Transverse colon (tissue), 4 donors: ENCODE results near the gene ALDH3B2.

Experiments
- EP300 ChIP-seq: sonication (generic); formaldehyde crosslinking; IDR thresholded peaks from one replicate; pipeline ENCODE4 v1.6.1; 2017; ENCODE audit warnings: antibody characterized with exemption, low read depth
- POLR2AphosphoS5 ChIP-seq, 3 donors: sonication (generic); formaldehyde crosslinking; IDR thresholded peaks; one replicate each; pipeline ENCODE4 v1.6.1; 2016; ENCODE audit warnings: antibody characterized with exemption in 3 of 3
- TF ChIP-seq, protein P1 (sequence below), 5 experiments: fragments of 200-600 bp in 3 of 5; fragments of 450-650 bp in 2 of 5; sonication (generic) in 3 of 5; IDR thresholded peaks; 1 replicate in 2 of 5; 2 replicates in 3 of 5; pipeline ENCODE4 v1.5.1; 2016 to 2017; ENCODE audit warnings: antibody characterized with exemption in 5 of 5, inconsistent platforms in 3 of 5, mild to moderate bottlenecking in 2 of 5, moderate library complexity in 1 of 5

- TF ChIP-seq, protein P1, sequence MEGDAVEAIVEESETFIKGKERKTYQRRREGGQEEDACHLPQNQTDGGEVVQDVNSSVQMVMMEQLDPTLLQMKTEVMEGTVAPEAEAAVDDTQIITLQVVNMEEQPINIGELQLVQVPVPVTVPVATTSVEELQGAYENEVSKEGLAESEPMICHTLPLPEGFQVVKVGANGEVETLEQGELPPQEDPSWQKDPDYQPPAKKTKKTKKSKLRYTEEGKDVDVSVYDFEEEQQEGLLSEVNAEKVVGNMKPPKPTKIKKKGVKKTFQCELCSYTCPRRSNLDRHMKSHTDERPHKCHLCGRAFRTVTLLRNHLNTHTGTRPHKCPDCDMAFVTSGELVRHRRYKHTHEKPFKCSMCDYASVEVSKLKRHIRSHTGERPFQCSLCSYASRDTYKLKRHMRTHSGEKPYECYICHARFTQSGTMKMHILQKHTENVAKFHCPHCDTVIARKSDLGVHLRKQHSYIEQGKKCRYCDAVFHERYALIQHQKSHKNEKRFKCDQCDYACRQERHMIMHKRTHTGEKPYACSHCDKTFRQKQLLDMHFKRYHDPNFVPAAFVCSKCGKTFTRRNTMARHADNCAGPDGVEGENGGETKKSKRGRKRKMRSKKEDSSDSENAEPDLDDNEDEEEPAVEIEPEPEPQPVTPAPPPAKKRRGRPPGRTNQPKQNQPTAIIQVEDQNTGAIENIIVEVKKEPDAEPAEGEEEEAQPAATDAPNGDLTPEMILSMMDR (IDR thresholded peaks at IDR 0.05) = peak; percentile 57 to 75 (median 70)
- no peak for TF ChIP-seq POLR2AphosphoS5 (IDR thresholded peaks at IDR 0.05)
- TF ChIP-seq EP300 = no peak
Observed at GRCh38 chr11:67640021-67640757, 34.2 kb downstream of the ALDH3B2 start.
